IMR-90 (cell line): Measurements from ENCODE around the gene C7. TPM values are rescaled to one million over a fixed set of nuclear protein-coding genes. Genes with fewer than 3 reads are reported as not detected.
"Not testable (repeated sequence)": the region's sequence is repeated elsewhere in the genome, so short reads cannot be mapped to it uniquely, and the experiment has no call there.

ENCODE experiments used
- ATAC-seq: fragments of 200-7000 bp; cut with Tn5 transposase; 2 replicates; pipeline ENCODE4 v1.9.1; 2020; ENCODE audit warnings: low read depth, mild to moderate bottlenecking, moderate library complexity
- BruUV-seq: library from RNA; stranded (reverse); fragments of 400-500 nt; replicated peaks from 2 replicates; lab custom pipeline; 2021; lab: Mats Ljungman, UMichigan
- CTCF ChIA-PET: fragments of 300-600 bp; formaldehyde crosslinking; extraction: SDS; loops from one replicate; lab custom pipeline; 2021; ENCODE audit warnings: antibody characterized with exemption; lab: Yijun Ruan, JAX
- POLR2A ChIA-PET: fragments of 300-600 bp; sonication (Branson Sonifier 250); formaldehyde crosslinking; loops from one replicate; lab custom pipeline; 2022; ENCODE audit warnings: antibody characterized with exemption; ENCODE audit not compliant: unreplicated experiment; lab: Charles Lee
- DNase-seq: peaks from one replicate; pipeline ENCODE4 v3.0.0; 2013
- H2AFZ ChIP-seq: replicated peaks from 2 replicates; pipeline ENCODE3; 2013; ENCODE audit warnings: low read length, mild to moderate bottlenecking; ENCODE audit not compliant: poor library complexity
- H2AK5ac ChIP-seq: 2 replicates; pipeline ENCODE4 v1.6.1; 2013; ENCODE audit warnings: low read depth, low read length, inconsistent platforms
- H2AK9ac ChIP-seq: replicated peaks from 2 replicates; pipeline ENCODE3; 2013; ENCODE audit warnings: mild to moderate bottlenecking, low read depth, low read length, moderate library complexity; ENCODE audit not compliant: poor library complexity
- H2BK120ac ChIP-seq: 2 replicates; pipeline ENCODE4 v1.6.1; 2013; ENCODE audit warnings: low read depth, low read length, inconsistent platforms
- H2BK15ac ChIP-seq: 3 replicates; pipeline ENCODE4 v1.6.1; 2013; ENCODE audit warnings: low read depth, low read length, inconsistent platforms
- H2BK20ac ChIP-seq: 2 replicates; pipeline ENCODE4 v1.6.1; 2013; ENCODE audit warnings: low read depth, mild to moderate bottlenecking, inconsistent platforms, low read length, moderate library complexity
- H2BK5ac ChIP-seq: 2 replicates; pipeline ENCODE4 v1.6.1; 2013; ENCODE audit warnings: mild to moderate bottlenecking, low read depth, low read length, inconsistent platforms; ENCODE audit not compliant: poor library complexity, severe bottlenecking
- H3K14ac ChIP-seq: replicated peaks from 2 replicates; pipeline ENCODE4 v1.6.1; 2013; ENCODE audit warnings: low read depth, low read length, inconsistent platforms
- H3K18ac ChIP-seq: 2 replicates; pipeline ENCODE4 v1.6.1; 2013; ENCODE audit warnings: low read depth, low read length, control low read depth
- H3K23ac ChIP-seq: 2 replicates; pipeline ENCODE4 v1.6.1; 2013; ENCODE audit warnings: low read depth, low read length, inconsistent platforms
- H3K27ac ChIP-seq: 2 replicates; pipeline ENCODE4 v1.5.1; 2013; ENCODE audit warnings: mild to moderate bottlenecking, control low read depth, low read length; ENCODE audit not compliant: insufficient read depth
- H3K27me3 ChIP-seq: 2 replicates; pipeline ENCODE4 v1.6.1; 2013; ENCODE audit warnings: low read length; ENCODE audit not compliant: control insufficient read depth, insufficient read depth
- H3K36me3 ChIP-seq: 2 replicates; pipeline ENCODE4 v1.6.1; 2013; ENCODE audit warnings: low read length, mixed read lengths; ENCODE audit not compliant: control insufficient read depth, insufficient read depth
- H3K4ac ChIP-seq: 2 replicates; pipeline ENCODE4 v1.6.1; 2013; ENCODE audit warnings: low read depth, low read length, inconsistent platforms
- H3K4me1 ChIP-seq: 2 replicates; pipeline ENCODE4 v1.6.1; 2013; ENCODE audit warnings: low read length, mixed read lengths; ENCODE audit not compliant: control insufficient read depth, insufficient read depth
- H3K4me2 ChIP-seq: 2 replicates; pipeline ENCODE4 v1.6.1; 2013; ENCODE audit warnings: low read depth, mild to moderate bottlenecking, control low read depth, low read length, moderate library complexity
- H3K4me3 ChIP-seq: 2 replicates; pipeline ENCODE4 v1.5.1; 2013; ENCODE audit warnings: low read depth, mild to moderate bottlenecking, control low read depth, low read length, moderate library complexity; ENCODE audit not compliant: insufficient read depth
- H3K56ac ChIP-seq: 2 replicates; pipeline ENCODE4 v1.6.1; 2013; ENCODE audit warnings: low read length, inconsistent platforms; ENCODE audit not compliant: insufficient read depth; ENCODE audit errors: extremely low read depth
- H3K79me1 ChIP-seq, 2 experiments: 2 replicates each; pipeline ENCODE4 v1.6.1; 2013; ENCODE audit warnings: low read length in 2 of 2, inconsistent platforms in 1 of 2, low read depth in 1 of 2
- H3K9ac ChIP-seq: 2 replicates; pipeline ENCODE4 v1.6.1; 2013; ENCODE audit warnings: low read depth, low read length, control low read depth
- H3K9me1 ChIP-seq: 2 replicates; pipeline ENCODE4 v1.6.1; 2013; ENCODE audit warnings: low read length, inconsistent platforms; ENCODE audit not compliant: insufficient read depth
- H3K9me3 ChIP-seq: 2 replicates; pipeline ENCODE4 v1.6.1; 2013; ENCODE audit warnings: low read length; ENCODE audit not compliant: control insufficient read depth, insufficient read depth
- H4K20me1 ChIP-seq: 2 replicates; pipeline ENCODE4 v1.6.1; 2013; ENCODE audit warnings: low read length, inconsistent platforms; ENCODE audit not compliant: insufficient read depth
- H4K5ac ChIP-seq: 2 replicates; pipeline ENCODE4 v1.6.1; 2013; ENCODE audit warnings: mild to moderate bottlenecking, low read depth, low read length, control low read depth
- H4K8ac ChIP-seq, 2 experiments: 2 replicates each; pipeline ENCODE4 v1.6.1; 2013; ENCODE audit warnings: low read depth in 2 of 2, low read length in 2 of 2, control low read depth in 1 of 2, inconsistent platforms in 1 of 2
- H4K91ac ChIP-seq: 2 replicates; pipeline ENCODE4 v1.6.1; 2013; ENCODE audit warnings: low read depth, low read length, inconsistent platforms; ENCODE audit not compliant: insufficient read depth
- CHD1 ChIP-seq: IDR thresholded peaks from 2 replicates; pipeline ENCODE4 v1.6.1; 2012; ENCODE audit warnings: low read depth, low read length, improper control_type of control experiment
- MAFK ChIP-seq: IDR thresholded peaks from 2 replicates; pipeline ENCODE4 v1.6.1; 2012; ENCODE audit warnings: low read depth, low read length, improper control_type of control experiment
- MXI1 ChIP-seq: IDR thresholded peaks from 2 replicates; pipeline ENCODE4 v1.6.1; 2012; ENCODE audit warnings: low read depth, mild to moderate bottlenecking, low read length, moderate library complexity, borderline replicate concordance
- NFE2L2 ChIP-seq: fragments of 150-350 bp; IDR thresholded peaks from 2 replicates; pipeline ENCODE4 v1.6.1; 2016; ENCODE audit warnings: low read depth, mild to moderate bottlenecking, low read length
- POLR2A ChIP-seq: IDR thresholded peaks from 2 replicates; pipeline ENCODE4 v1.6.1; 2012; ENCODE audit warnings: mild to moderate bottlenecking, low read depth, low read length
- RCOR1 ChIP-seq: IDR thresholded peaks from 2 replicates; pipeline ENCODE4 v1.6.1; 2012; ENCODE audit warnings: mild to moderate bottlenecking, low read length, improper control_type of control experiment; ENCODE audit not compliant: insufficient replicate concordance
- RFX5 ChIP-seq: IDR thresholded peaks from 2 replicates; pipeline ENCODE4 v1.8.0; 2012; ENCODE audit warnings: low read depth, mild to moderate bottlenecking, low read length, moderate library complexity
- SMC3 ChIP-seq: fragments of 150-350 bp; IDR thresholded peaks from 2 replicates; pipeline ENCODE4 v1.6.1; 2016; ENCODE audit warnings: low read depth, mild to moderate bottlenecking, antibody characterized with exemption, low read length, moderate library complexity
- WGBS, 2 experiments: methylation state at CpG; one replicate each; pipeline versions ENCODE4 v1.1.5 to v1.1.7; 2013; ENCODE audit warnings: missing lambda C conversion rate in 2 of 2; ENCODE audit not compliant: insufficient read length in 1 of 2; ENCODE audit errors: extremely low coverage in 2 of 2; 5-methylcytosine and 5-hydroxymethylcytosine counted together
- dilution Hi-C: fragments of 300-500 bp; cut with HindIII; formaldehyde crosslinking; loops from one replicate; pipeline ENCODE4 v1.14.3; 2018; ENCODE audit warnings: low sequenced_read_pairs; ENCODE audit not compliant: unreplicated experiment
- in situ Hi-C: fragments of 300-500 bp; cut with MboI; formaldehyde crosslinking; loops from 3 replicates; pipeline ENCODE4 v1.14.3; 2019; ENCODE audit warnings: low sequenced_read_pairs, inconsistent platforms, mixed read lengths
- intact Hi-C: fragments of 100-400 bp; cut with micrococcal nuclease; formaldehyde crosslinking; loops from 2 replicates; pipeline ENCODE4 v1.10.0; 2022
- polyA plus RNA-seq, 3 experiments: library from polyadenylated mRNA; depleted of rRNA; stranded (reverse); fragments of >200 nt; gene quantifications; 2 replicates each; pipeline ENCODE4 v1.2.3, GENCODE V29; 2012; ENCODE audit warnings: low replicate concordance in 1 of 3
- total RNA-seq: library from RNA; depleted of rRNA; stranded (reverse); fragments of >200 nt; gene quantifications from 2 replicates; pipeline ENCODE4 v1.2.3, GENCODE V29; 2012
- TF ChIP-seq, protein P1 (sequence below): conservative IDR thresholded peaks from 2 replicates; pipeline ENCODE4 v1.5.1; 2012; ENCODE audit warnings: mild to moderate bottlenecking, low read depth, low read length, improper control_type of control experiment

C7 gene
- total and polyA plus RNA-seq, 2 of the 4 experiments (the other 2 are of a cell fraction): 0.54 to 1.8 TPM

DNA sequence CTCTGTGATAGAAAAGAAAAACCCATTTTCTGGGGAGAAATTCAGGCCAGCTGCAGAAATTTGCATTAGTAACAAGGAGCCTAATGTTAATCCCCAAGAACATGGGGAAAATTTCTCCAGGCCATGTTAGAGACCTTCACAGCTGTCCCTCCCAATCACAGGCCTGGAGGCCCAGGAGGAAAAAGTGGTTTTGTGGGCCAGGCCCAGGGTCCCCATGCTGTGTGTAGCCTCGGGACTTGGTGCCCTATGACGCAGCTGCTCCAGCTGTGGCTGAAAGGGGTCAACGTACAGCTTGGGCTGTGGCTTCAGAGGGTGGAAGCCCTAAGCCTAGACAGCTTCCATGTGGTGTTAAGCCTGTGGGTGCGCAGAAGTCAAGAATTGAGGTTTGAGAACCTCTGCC is 27.0 kb upstream of the C7 start:
- Histone ChIP-seq H4K20me1 (no peaks in the 10 kb centered on the region), H3K9me3 (peaks cover 7% of the 10 kb centered on the region), H4K5ac (no peak overlapping the region), H3K23ac (no peak overlapping the region), H3K79me1 (no peaks in the 10 kb centered on the region), H3K27ac (no peak overlapping the region), H4K8ac (no peak overlapping the region), H3K36me3 (no peaks in the 10 kb centered on the region), H3K9ac (no peak overlapping the region), H4K91ac (no peak overlapping the region), H3K27me3 (no peaks in the 10 kb centered on the region; the same call in 1 of the 2 replicates), H2BK20ac (no peak overlapping the region), H3K4me1 (no peaks in the 10 kb centered on the region), H2AK9ac (no peak overlapping the region), H2BK5ac (no peak overlapping the region), H2AFZ (no peak overlapping the region), H3K9me1 (no peaks in the 10 kb centered on the region), H2BK15ac (no peak overlapping the region), H2AK5ac (no peak overlapping the region), H3K18ac (no peak overlapping the region), H3K56ac (no peak overlapping the region), H3K14ac (no peak overlapping the region), H2BK120ac (no peak overlapping the region), H3K4ac (no peak overlapping the region), H3K4me2 (no peak overlapping the region), H3K4me3 (no peak overlapping the region)
- 90% methylated on average over 3 of the region's 4 CpGs; no CpG with 5 or more reads in 1 of the 2 experiments for WGBS, 2 experiments
- BruUV-seq: no TSS peak
- TF ChIP-seq MXI1 (no peak), SMC3 (no peak), RFX5 (no peak), POLR2A (no peak), MAFK (no peak), NFE2L2 (no peak), CHD1 (no peak), RCOR1 (no peak)
- TF ChIP-seq, protein P1, sequence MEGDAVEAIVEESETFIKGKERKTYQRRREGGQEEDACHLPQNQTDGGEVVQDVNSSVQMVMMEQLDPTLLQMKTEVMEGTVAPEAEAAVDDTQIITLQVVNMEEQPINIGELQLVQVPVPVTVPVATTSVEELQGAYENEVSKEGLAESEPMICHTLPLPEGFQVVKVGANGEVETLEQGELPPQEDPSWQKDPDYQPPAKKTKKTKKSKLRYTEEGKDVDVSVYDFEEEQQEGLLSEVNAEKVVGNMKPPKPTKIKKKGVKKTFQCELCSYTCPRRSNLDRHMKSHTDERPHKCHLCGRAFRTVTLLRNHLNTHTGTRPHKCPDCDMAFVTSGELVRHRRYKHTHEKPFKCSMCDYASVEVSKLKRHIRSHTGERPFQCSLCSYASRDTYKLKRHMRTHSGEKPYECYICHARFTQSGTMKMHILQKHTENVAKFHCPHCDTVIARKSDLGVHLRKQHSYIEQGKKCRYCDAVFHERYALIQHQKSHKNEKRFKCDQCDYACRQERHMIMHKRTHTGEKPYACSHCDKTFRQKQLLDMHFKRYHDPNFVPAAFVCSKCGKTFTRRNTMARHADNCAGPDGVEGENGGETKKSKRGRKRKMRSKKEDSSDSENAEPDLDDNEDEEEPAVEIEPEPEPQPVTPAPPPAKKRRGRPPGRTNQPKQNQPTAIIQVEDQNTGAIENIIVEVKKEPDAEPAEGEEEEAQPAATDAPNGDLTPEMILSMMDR: no peak
- DNase-seq (no peak), ATAC-seq (no peak)
- in situ Hi-C loops: no loop called here
- dilution Hi-C loops: no loop called here
- intact Hi-C loops: no loop called here
- ChIA-PET POLR2A (no interaction called here), CTCF (interaction anchor here (0.6 kb wide), 1 partner anchor 1303 kb away, joined by 3 read pairs; no protein-coding TSS in a partner anchor)

DNA sequence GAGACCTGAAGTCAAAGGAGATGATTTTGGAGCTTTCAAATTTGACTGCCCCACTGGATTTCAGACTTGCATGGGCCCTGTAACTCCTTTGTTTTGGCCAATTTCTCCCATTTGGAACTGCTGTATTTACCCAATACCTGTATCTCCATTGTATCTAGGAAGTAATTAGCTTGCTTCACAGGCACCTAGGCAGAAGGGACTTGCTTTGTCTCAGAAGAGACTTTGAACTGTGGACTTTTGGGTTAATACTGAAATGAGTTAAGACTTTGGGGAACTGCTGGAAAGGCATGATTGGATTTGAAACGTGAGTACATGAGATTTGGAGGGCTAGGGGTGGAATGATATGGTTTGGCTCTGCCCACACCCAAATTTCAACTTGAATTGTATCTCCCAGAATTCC is 26.2 kb upstream of the C7 start:
- BruUV-seq, DNase-seq, H3K9ac ChIP-seq, H2AFZ ChIP-seq, CTCF ChIA-PET, H2BK120ac ChIP-seq, H4K5ac ChIP-seq, H3K56ac ChIP-seq, H3K4me3 ChIP-seq, H3K14ac ChIP-seq, intact Hi-C loops, H2AK9ac ChIP-seq, H4K91ac ChIP-seq, POLR2A ChIA-PET, H4K20me1 ChIP-seq, H3K9me1 ChIP-seq, H3K4me2 ChIP-seq, H3K4ac ChIP-seq, H2BK20ac ChIP-seq, H3K27ac ChIP-seq, dilution Hi-C loops, ATAC-seq, H3K27me3 ChIP-seq, H2BK15ac ChIP-seq, H3K4me1 ChIP-seq, H3K23ac ChIP-seq, H3K18ac ChIP-seq, H2AK5ac ChIP-seq, H2BK5ac ChIP-seq, H3K36me3 ChIP-seq, H4K8ac ChIP-seq, in situ Hi-C loops, H3K9me3 ChIP-seq, H3K79me1 ChIP-seq: not testable (repeated sequence)
- WGBS, 2 experiments: no CpG with 5 or more reads among the region's 1 CpG
